IPS-NIHi11 (cell line): Measurements from ENCODE around the gene CFAP410.
A peak's percentile ranks its signal among the peaks of the same experiment; 100 is the strongest.
"Not testable (repeated sequence)": the region's sequence is repeated elsewhere in the genome, so short reads cannot be mapped to it uniquely, and the experiment has no call there.

Experiments
- DNase-seq: peaks from one replicate; pipeline ENCODE4 v3.0.0; 2012; ENCODE audit warnings: mixed read lengths, low spot score

The CFAP410 gene

DNA sequence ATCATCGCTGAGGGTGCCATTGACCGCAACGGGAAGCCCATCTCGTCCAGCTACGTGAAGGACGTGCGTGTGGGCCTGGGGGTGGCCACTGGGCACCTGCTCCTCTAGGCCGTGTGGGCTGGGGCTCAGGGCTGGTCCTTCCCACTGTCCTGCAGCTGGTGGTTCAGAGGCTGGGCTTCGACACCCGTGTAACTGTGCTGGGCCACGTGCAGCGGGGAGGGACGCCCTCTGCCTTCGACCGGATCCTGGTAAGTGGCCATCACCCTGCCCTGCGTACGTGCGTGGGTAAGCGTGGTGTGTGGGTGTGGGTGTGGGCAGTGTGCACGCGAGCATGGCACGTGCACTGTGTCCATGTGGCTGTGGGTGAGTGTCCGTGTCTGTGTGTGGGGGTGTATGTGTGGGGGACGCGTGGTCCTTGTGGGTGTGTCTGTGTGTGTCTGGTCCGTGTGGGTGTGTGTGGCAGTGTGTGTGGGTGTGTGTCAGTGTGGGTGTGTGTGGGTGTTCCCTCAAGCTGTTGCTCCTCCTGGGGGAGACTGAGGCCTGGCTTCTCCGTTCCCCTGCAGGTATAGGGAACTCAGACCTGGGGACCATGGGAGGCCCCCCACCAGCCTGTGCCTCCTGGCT lies 22.8 kb downstream of the CFAP410 start:
- no peak for DNase-seq

DNA sequence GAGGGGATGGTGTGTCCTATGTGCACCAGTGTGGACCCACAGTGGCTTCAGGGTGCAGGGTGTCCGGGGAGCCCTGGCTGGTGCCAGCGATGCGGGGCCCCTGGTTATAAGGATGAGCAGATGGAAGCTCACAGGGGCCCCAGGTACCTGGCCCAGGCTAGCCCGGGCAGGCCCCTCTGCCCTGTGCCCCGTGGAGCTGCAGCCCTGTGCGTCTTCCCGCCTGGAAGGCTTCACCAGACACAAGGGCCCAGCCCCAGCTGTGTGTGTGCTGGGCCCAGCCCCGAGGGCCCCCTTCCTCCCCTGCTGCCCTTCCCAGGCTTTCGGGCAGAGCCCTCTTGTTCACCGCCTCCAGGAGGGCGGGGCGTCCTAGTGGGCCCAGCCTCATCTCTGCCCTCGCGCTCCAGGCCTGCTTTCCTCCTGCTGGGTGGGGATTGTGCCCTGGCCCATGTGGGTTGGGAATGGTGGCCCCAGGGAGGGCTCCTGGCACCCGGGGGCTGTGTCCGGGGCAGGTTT lies 23.4 kb downstream of the CFAP410 start:
- DNase-seq, result no peak

DNA sequence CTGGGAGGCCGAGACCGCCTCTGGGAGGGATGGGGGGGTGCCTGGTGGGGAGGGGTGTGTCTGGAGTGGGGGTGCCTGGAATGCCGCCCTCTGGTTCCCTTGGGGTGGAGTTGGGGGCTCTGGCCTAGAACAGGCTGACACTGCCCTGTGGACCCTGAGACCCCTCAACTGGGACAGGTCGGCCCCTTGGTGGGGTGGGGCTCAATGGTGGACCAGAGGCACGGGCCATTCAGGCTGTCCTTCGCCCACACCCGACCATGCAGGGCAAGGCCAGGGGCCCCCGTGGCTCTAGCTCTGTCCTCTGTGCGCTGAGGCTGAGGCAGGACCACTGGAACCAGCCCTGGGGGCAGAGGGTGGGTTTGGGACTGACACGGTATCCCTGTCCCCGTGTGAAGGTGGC lies 24.6 kb downstream of the CFAP410 start:
- no peak for DNase-seq

GRCh38 chr21:44314128-44314527 lies 25.1 kb downstream of the CFAP410 start:
- DNase-seq, result no peak

DNA sequence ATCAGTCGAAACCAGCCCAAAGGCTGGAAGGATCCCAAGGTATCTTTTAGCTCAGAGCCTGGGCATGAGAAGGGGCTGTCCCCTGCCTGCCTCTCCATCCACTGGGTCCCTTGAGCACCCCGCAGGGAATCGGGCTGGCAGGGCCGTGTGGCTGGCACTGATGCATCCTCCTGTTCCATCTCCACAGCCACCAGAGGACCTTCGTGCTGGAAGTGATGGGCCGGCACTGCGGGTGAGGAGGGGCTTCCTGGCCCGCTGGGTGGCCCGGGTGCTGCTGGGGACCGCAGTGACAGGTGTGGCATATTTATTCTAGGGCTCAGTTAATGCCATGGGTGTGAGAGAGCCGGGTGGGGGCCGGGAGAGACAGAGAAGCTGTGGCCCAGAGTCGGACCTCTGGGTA lies 25.7 kb downstream of the CFAP410 start:
- no peak for DNase-seq

DNA sequence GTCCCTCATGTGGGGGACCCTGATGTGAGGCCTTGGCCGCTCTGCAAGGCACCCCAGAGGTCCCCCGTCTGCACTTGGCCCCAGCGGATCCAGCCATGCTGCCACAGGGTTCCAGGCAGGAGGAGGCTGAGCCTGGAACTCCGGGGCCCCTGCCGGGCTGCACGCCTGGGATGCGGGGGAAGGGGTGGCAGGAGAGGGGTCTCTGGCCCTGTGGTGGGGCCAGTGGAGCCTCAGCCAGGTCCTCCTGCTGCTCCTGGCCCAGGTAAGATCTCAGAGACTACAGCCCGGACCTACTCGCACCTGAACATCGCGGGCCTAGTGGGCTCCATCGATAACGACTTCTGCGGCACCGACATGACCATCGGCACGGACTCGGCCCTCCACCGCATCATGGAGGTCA lies 26.5 kb downstream of the CFAP410 start:
- no peak for DNase-seq

GRCh38 chr21:44312089-44312488 lies 27.1 kb downstream of the CFAP410 start:
- no peak for DNase-seq

- no peak for DNase-seq
These were observed 28.3 kb downstream of the CFAP410 start for GRCh38 chr21:44310628-44311507.

GRCh38 chr21:44306936-44307704 lies 32.1 kb downstream of the CFAP410 start:
- no peak for DNase-seq

- DNase-seq, result no peak
These were observed 33.5 kb downstream of the CFAP410 start for GRCh38 chr21:44305691-44306090.

DNA sequence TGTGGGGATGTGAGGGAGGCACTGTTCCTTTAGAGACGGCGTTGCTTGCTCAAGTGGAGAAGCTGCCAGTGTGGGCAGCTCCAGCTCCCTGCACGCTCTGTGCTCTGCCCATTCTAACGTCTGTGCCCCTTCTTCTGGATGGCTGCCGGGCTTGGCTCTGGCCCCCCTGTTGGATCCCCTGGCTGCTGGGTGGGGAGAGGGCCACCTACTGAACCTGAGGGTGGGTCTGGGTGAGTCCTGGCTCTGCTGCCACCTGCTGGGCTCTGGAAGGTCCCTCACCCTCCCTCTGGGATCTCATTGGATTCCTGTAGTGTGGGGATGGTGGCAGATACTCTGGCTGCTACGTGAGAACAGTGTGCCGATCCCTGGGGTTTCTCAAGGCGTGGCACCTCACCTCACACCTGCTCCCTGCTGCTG lies 34.3 kb downstream of the CFAP410 start:
- peak; percentile 65 for DNase-seq

GRCh38 chr21:44304011-44304616 lies 35.1 kb downstream of the CFAP410 start:
- DNase-seq, result no peak

GRCh38 chr21:44303490-44303981 lies 35.7 kb downstream of the CFAP410 start:
- DNase-seq, result no peak

DNA sequence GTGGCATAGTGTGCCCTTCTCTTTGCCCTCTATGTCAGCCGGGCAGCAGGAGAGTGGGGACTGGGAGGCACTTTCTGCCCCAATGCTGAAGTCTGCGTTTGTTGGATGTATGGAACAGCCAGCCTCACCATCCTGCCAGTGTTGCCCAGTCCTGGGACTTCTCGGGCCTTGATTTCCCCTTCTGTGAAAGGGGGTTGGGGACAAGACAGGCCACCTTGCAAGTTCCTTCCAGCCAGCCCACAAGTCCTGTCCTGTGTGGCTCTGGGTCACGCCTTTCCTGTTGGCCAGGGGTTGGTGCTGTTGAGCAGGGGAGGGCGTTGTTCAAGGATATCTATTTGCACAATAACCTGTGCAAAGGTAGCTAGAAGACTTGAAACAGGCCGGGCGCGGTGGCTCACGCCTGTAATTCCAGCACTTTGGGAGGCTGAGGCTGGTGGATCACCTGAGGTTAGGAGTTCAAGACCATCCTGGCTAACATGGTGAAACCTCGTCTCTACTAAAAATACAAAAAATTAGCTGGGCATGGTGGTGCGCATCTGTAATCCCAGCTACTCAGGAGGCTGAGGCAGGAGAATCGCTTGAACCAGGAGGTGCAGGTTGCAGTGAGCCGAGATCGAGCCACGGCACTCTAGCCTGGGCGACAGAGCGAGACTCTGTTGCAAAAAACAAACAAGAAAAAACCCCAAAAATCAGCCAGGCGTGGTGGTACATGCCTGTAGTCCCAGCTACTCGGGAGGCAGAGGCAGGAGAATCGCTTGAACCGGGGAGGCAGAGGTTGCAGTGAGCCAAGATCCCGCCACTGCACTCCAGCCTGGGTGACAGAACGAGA lies 36.4 kb downstream of the CFAP410 start:
- DNase-seq, result not testable (repeated sequence)

DNA sequence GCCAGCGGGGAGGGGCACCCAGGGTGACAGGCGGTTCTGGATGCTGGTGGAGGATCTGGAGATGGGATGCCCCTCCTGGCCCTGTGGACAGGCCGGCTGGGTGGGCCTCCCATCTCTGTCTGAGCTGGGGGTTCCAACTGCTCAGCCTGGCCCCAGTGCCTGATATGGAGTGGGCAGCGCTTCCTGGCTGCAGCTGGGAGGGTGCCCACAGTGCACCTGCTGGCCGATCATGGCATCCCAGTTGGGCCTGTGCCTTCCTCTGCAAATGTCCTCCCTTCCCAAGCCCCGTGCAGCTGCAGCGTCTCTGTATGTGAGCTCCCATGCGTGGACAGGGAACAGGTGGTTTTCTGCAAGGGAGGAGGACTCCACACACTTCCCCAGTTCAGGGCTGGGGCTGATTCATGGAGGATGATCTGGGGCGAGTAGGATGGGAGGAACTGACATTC lies 37.2 kb downstream of the CFAP410 start:
- DNase-seq, result no peak

- no peak for DNase-seq
These were observed 38.0 kb downstream of the CFAP410 start for GRCh38 chr21:44301141-44301540.

- peak; percentile 82 for DNase-seq
These were observed 38.8 kb downstream of the CFAP410 start for GRCh38 chr21:44300262-44300959.

DNA sequence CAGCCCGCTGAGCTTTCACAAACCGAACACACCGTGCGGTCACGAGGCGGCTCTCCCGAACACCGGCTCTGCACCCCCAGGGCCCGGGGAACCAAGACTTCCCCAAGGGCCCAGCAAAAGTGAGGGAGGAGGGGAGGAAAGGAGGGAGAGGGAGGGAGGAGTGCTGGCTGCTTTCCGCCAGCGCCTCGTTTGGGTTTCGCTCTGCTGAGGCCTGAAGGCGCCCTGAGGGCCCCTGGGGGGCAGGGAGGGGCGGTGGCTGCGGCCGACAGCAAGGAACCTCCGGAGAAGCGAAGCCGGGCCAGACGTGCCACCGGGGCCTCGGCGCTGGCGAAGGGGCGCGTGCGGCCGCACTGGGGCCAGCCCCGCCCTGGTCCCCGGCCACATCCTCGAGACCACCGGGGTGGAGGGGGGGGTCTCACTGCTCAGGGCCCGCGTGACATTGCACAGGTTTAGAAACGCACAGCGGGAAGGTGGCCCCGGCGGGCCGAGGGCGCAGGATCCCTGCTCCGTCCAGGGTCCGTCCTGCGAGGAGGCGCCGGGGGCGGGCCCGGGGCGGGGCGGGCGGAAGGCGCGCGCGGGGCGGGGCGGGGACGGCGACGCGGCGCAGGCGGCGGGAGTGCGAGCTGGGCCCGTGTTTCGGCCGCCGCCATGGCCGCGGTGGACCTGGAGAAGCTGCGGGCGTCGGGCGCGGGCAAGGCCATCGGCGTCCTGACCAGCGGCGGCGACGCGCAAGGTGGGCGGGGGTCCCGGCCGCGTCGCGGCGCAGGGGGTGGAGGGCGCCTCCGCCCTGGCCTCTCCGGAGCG lies 39.5 kb downstream of the CFAP410 start, which contains the start of gene PFKL:
PFKL (plus strand) TSS at position 596 of the 804 bp plus-strand sequence; CDS start at position 649, 53 bp downstream.
- peak; percentile 93 for DNase-seq

DNA sequence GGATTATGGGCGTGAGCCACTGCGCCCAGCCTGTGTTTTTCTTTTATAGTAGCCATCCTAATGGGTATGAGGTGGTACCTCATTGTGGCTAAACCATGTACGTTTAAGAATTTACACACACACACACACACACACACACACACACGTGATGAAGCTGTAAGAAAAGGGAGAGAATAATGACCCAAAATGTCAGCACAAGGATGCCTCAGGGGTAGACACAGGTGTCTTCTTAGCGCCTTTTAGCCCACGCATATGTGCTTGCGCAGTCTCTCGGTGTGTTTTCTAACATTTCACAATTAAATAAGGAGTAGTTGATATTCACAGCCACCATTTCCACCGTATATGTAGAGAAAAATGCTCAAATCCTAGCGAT lies 40.1 kb downstream of the CFAP410 start:
- DNase-seq, result no peak
